Activated naive CD4-positive, alpha-beta T cell treated with anti-CD3 and anti-CD28 coated beads for 36 hours (primary cell): ENCODE measurements around the gene DIP2C. TPM values are rescaled to one million over a fixed set of nuclear protein-coding genes. Genes with fewer than 3 reads are reported as not detected.

Experiments used
- CTCF ChIA-PET: fragments of 350-600 bp; sonication (Branson Sonifier 250); formaldehyde crosslinking; loops from one replicate; lab custom pipeline; 2021; ENCODE audit warnings: antibody characterized with exemption; lab: Charles Lee
- DNase-seq: peaks from one replicate; pipeline ENCODE4 v3.0.0-alpha.2; 2020
- H3K27ac Mint-ChIP-seq: one replicate; pipeline ENCODE4 v1.8.0; 2021; ENCODE audit warnings: mild to moderate bottlenecking, mixed read lengths
- H3K27me3 Mint-ChIP-seq: one replicate; pipeline ENCODE4 v1.8.0; 2021; ENCODE audit warnings: low read depth, mixed read lengths
- H3K36me3 Mint-ChIP-seq: one replicate; pipeline ENCODE4 v1.8.0; 2021; ENCODE audit warnings: low read depth, mixed read lengths
- H3K4me1 Mint-ChIP-seq: one replicate; pipeline ENCODE4 v1.8.0; 2021; ENCODE audit warnings: low read depth, mixed read lengths
- H3K4me3 Mint-ChIP-seq: one replicate; pipeline ENCODE4 v1.8.0; 2021; ENCODE audit warnings: mild to moderate bottlenecking, moderate library complexity, mixed read lengths
- H3K9me3 Mint-ChIP-seq: one replicate; pipeline ENCODE4 v1.8.0; 2021; ENCODE audit warnings: mixed read lengths
- intact Hi-C: fragments of 100-400 bp; cut with micrococcal nuclease; formaldehyde crosslinking; loops from one replicate; pipeline ENCODE4 v1.15.1; 2023
- total RNA-seq, 2 experiments: library from RNA; stranded (reverse); gene quantifications; one replicate each; pipeline ENCODE4 v1.2.3, GENCODE V29; 2021

The DIP2C gene
- total RNA-seq, 2 experiments from 2014 or later = 0.67 to 0.91 TPM

- H3K9me3 Mint-ChIP-seq = no peaks in the 10 kb centered on the region
- CTCF ChIA-PET = interaction anchor here (0.6 kb wide), 1 partner anchor 165 kb away, joined by 3 read pairs; no protein-coding TSS in a partner anchor
- no peak overlapping the region for H3K4me3 Mint-ChIP-seq
- H3K4me1 Mint-ChIP-seq = peaks cover 6% of the 10 kb centered on the region
- H3K27me3 Mint-ChIP-seq = peaks cover 5% of the 10 kb centered on the region
- intact Hi-C loops = no loop called here
- no peak overlapping the region for H3K27ac Mint-ChIP-seq
- H3K36me3 Mint-ChIP-seq = no peaks in the 10 kb centered on the region
- DNase-seq = no peak
Measured at GRCh38 chr10:551373-552252, 137.9 kb downstream of the DIP2C start.

- no peak overlapping the region for H3K27ac Mint-ChIP-seq
- intact Hi-C loops = no loop called here
- no peak for DNase-seq
- no peaks in the 10 kb centered on the region for H3K9me3 Mint-ChIP-seq
- no peaks in the 10 kb centered on the region for H3K36me3 Mint-ChIP-seq
- CTCF ChIA-PET = no interaction called here
- H3K4me1 Mint-ChIP-seq = peaks cover 2% of the 10 kb centered on the region
- peaks cover 7% of the 10 kb centered on the region for H3K27me3 Mint-ChIP-seq
- H3K4me3 Mint-ChIP-seq = no peak overlapping the region
Measured at GRCh38 chr10:550665-551372, 138.6 kb downstream of the DIP2C start.

GRCh38 chr10:549391-549790, 140.1 kb downstream of the DIP2C start:
- H3K4me1 Mint-ChIP-seq = peaks cover 3% of the 10 kb centered on the region
- no peak overlapping the region for H3K4me3 Mint-ChIP-seq
- CTCF ChIA-PET = no interaction called here
- no peak for DNase-seq
- H3K27ac Mint-ChIP-seq = no peak overlapping the region
- no peaks in the 10 kb centered on the region for H3K36me3 Mint-ChIP-seq
- no peaks in the 10 kb centered on the region for H3K9me3 Mint-ChIP-seq
- H3K27me3 Mint-ChIP-seq = peaks cover 7% of the 10 kb centered on the region
- intact Hi-C loops = no loop called here

GRCh38 chr10:548238-548901, 141.1 kb downstream of the DIP2C start:
- peaks cover 7% of the 10 kb centered on the region for H3K27me3 Mint-ChIP-seq
- CTCF ChIA-PET = no interaction called here
- H3K4me3 Mint-ChIP-seq = no peak overlapping the region
- no peak overlapping the region for H3K27ac Mint-ChIP-seq
- peaks cover 3% of the 10 kb centered on the region for H3K4me1 Mint-ChIP-seq
- no peaks in the 10 kb centered on the region for H3K9me3 Mint-ChIP-seq
- DNase-seq = no peak
- H3K36me3 Mint-ChIP-seq = no peaks in the 10 kb centered on the region
- intact Hi-C loops = no loop called here

- Mint-ChIP-seq H3K36me3 (no peaks in the 10 kb centered on the region), H3K4me1 (peaks cover 3% of the 10 kb centered on the region), H3K9me3 (no peaks in the 10 kb centered on the region), H3K27me3 (peaks cover 7% of the 10 kb centered on the region), H3K27ac (no peak overlapping the region), H3K4me3 (no peak overlapping the region)
- CTCF ChIA-PET = no interaction called here
- intact Hi-C loops = no loop called here
- DNase-seq = no peak
Measured at GRCh38 chr10:547591-548081, 141.8 kb downstream of the DIP2C start.

- H3K36me3 Mint-ChIP-seq = no peaks in the 10 kb centered on the region
- CTCF ChIA-PET = no interaction called here
- peaks cover 3% of the 10 kb centered on the region for H3K4me1 Mint-ChIP-seq
- H3K27ac Mint-ChIP-seq = no peak overlapping the region
- intact Hi-C loops = no loop called here
- peaks cover 9% of the 10 kb centered on the region for H3K27me3 Mint-ChIP-seq
- no peaks in the 10 kb centered on the region for H3K9me3 Mint-ChIP-seq
- no peak for DNase-seq
- H3K4me3 Mint-ChIP-seq = no peak overlapping the region
Measured at GRCh38 chr10:546971-547590, 142.4 kb downstream of the DIP2C start.

GRCh38 chr10:546451-546850, 143.0 kb downstream of the DIP2C start:
- intact Hi-C loops = no loop called here
- Mint-ChIP-seq H3K36me3 (no peaks in the 10 kb centered on the region), H3K4me1 (peaks cover 8% of the 10 kb centered on the region), H3K9me3 (no peaks in the 10 kb centered on the region), H3K4me3 (no peak overlapping the region), H3K27ac (no peak overlapping the region), H3K27me3 (peaks cover 15% of the 10 kb centered on the region)
- DNase-seq = no peak
- CTCF ChIA-PET = interaction anchor here (0.6 kb wide), 1 partner anchor 21 kb away, joined by 3 read pairs; no protein-coding TSS in a partner anchor

- DNase-seq = no peak
- Mint-ChIP-seq H3K4me1 (peaks cover 21% of the 10 kb centered on the region), H3K4me3 (no peak overlapping the region), H3K9me3 (no peaks in the 10 kb centered on the region), H3K27me3 (peaks cover 32% of the 10 kb centered on the region), H3K27ac (no peak overlapping the region), H3K36me3 (no peaks in the 10 kb centered on the region)
- intact Hi-C loops = no loop called here
- CTCF ChIA-PET = no interaction called here
Measured at GRCh38 chr10:543862-544822, 145.3 kb downstream of the DIP2C start.

- H3K27me3 Mint-ChIP-seq = peaks cover 32% of the 10 kb centered on the region
- CTCF ChIA-PET = interaction anchor here (0.7 kb wide), 1 partner anchor 220 kb away, joined by 3 read pairs; no protein-coding TSS in a partner anchor
- H3K9me3 Mint-ChIP-seq = no peaks in the 10 kb centered on the region
- no peak for DNase-seq
- intact Hi-C loops = no loop called here
- H3K27ac Mint-ChIP-seq = no peak overlapping the region
- H3K4me1 Mint-ChIP-seq = peaks cover 21% of the 10 kb centered on the region
- H3K36me3 Mint-ChIP-seq = no peaks in the 10 kb centered on the region
- H3K4me3 Mint-ChIP-seq = no peak overlapping the region
Measured at GRCh38 chr10:543131-543530, 146.3 kb downstream of the DIP2C start.

GRCh38 chr10:541750-542371, 147.6 kb downstream of the DIP2C start:
- no peak overlapping the region for H3K4me3 Mint-ChIP-seq
- H3K9me3 Mint-ChIP-seq = no peaks in the 10 kb centered on the region
- peaks cover 21% of the 10 kb centered on the region for H3K4me1 Mint-ChIP-seq
- no peaks in the 10 kb centered on the region for H3K36me3 Mint-ChIP-seq
- CTCF ChIA-PET = no interaction called here
- intact Hi-C loops = no loop called here
- H3K27me3 Mint-ChIP-seq = peaks cover 27% of the 10 kb centered on the region
- no peak for DNase-seq
- no peak overlapping the region for H3K27ac Mint-ChIP-seq

- intact Hi-C loops = no loop called here
- Mint-ChIP-seq H3K4me3 (no peak overlapping the region), H3K4me1 (peaks cover 21% of the 10 kb centered on the region), H3K27ac (no peak overlapping the region), H3K27me3 (peaks cover 25% of the 10 kb centered on the region), H3K36me3 (no peaks in the 10 kb centered on the region), H3K9me3 (no peaks in the 10 kb centered on the region)
- DNase-seq = no peak
- CTCF ChIA-PET = no interaction called here
Measured at GRCh38 chr10:541041-541440, 148.4 kb downstream of the DIP2C start.
